ENCODE results near the gene ALMS1.
"Not testable (repeated sequence)": the region's sequence is repeated elsewhere in the genome, so short reads cannot be mapped to it uniquely, and the experiment has no call there.

The ALMS1 gene

GRCh38 chr2:73510470-73510869, 124.8 kb downstream of the ALMS1 start:
- not testable (repeated sequence) for H3K4me1 ChIP-seq (ENCODE audit: insufficient read depth, low read length); H3K9ac ChIP-seq (ENCODE audit: low read depth, low read length); H3K36me3 ChIP-seq (ENCODE audit: insufficient read depth, low read length); H3K9me3 ChIP-seq (ENCODE audit: control insufficient read depth, insufficient read depth, low read length)

- no peak overlapping the region for H3K9ac ChIP-seq (ENCODE audit: low read depth, low read length)
- no peaks in the 10 kb centered on the region for H3K9me3 ChIP-seq (ENCODE audit: control insufficient read depth, insufficient read depth, low read length)
These were observed 130.4 kb downstream of the ALMS1 start for GRCh38 chr2:73516033-73516432.

GRCh38 chr2:73528688-73529087, 143.1 kb downstream of the ALMS1 start:
- no peak overlapping the region for H3K9ac ChIP-seq (ENCODE audit: low read depth, low read length)
- H3K36me3 ChIP-seq (ENCODE audit: insufficient read depth, low read length): peaks cover 7% of the 10 kb centered on the region; the same call in 1 of the 2 replicates
- H3K4me1 ChIP-seq (ENCODE audit: insufficient read depth, low read length): no peaks in the 10 kb centered on the region
- H3K9me3 ChIP-seq (ENCODE audit: control insufficient read depth, insufficient read depth, low read length): peaks cover 12% of the 10 kb centered on the region

More at GRCh38 chr2:73516033-73516432, 130.4 kb downstream of the ALMS1 start:
- H3K36me3 ChIP-seq (ENCODE audit: insufficient read depth, low read length): peaks cover 5% of the 10 kb centered on the region; the same call in 1 of the 2 replicates
- H3K4me1 ChIP-seq (ENCODE audit: insufficient read depth, low read length): no peaks in the 10 kb centered on the region

- not testable (repeated sequence) for H3K9ac ChIP-seq (ENCODE audit: low read depth, low read length); H3K36me3 ChIP-seq (ENCODE audit: insufficient read depth, low read length); H3K9me3 ChIP-seq (ENCODE audit: control insufficient read depth, insufficient read depth, low read length); H3K4me1 ChIP-seq (ENCODE audit: insufficient read depth, low read length)
These were observed 145.1 kb downstream of the ALMS1 start for GRCh38 chr2:73530773-73531172.

GRCh38 chr2:73532381-73532780, 146.7 kb downstream of the ALMS1 start:
- Histone ChIP-seq H3K36me3 (ENCODE audit: insufficient read depth, low read length) (peaks cover 7% of the 10 kb centered on the region; the same call in 1 of the 2 replicates), H3K9ac (ENCODE audit: low read depth, low read length) (no peak overlapping the region), H3K4me1 (ENCODE audit: insufficient read depth, low read length) (no peaks in the 10 kb centered on the region), H3K9me3 (ENCODE audit: control insufficient read depth, insufficient read depth, low read length) (peaks cover 18% of the 10 kb centered on the region)

- Histone ChIP-seq H3K9me3 (ENCODE audit: control insufficient read depth, insufficient read depth, low read length) (peaks cover 22% of the 10 kb centered on the region), H3K36me3 (ENCODE audit: insufficient read depth, low read length) (peaks cover 7% of the 10 kb centered on the region; the same call in 1 of the 2 replicates)
These were observed 150.7 kb downstream of the ALMS1 start for GRCh38 chr2:73536133-73536840.

GRCh38 chr2:73560875-73561274, 175.2 kb downstream of the ALMS1 start:
- not testable (repeated sequence) for H3K9me3 ChIP-seq (ENCODE audit: control insufficient read depth, insufficient read depth, low read length); H3K9ac ChIP-seq (ENCODE audit: low read depth, low read length); H3K36me3 ChIP-seq (ENCODE audit: insufficient read depth, low read length); H3K4me1 ChIP-seq (ENCODE audit: insufficient read depth, low read length)

More at GRCh38 chr2:73536133-73536840, 150.7 kb downstream of the ALMS1 start:
- H3K4me1 ChIP-seq (ENCODE audit: insufficient read depth, low read length): no peaks in the 10 kb centered on the region
- no peak overlapping the region for H3K9ac ChIP-seq (ENCODE audit: low read depth, low read length)

GRCh38 chr2:73561422-73561821, 175.8 kb downstream of the ALMS1 start:
- no peaks in the 10 kb centered on the region; the same call in 1 of the 2 replicates for H3K36me3 ChIP-seq (ENCODE audit: insufficient read depth, low read length)
- H3K9ac ChIP-seq (ENCODE audit: low read depth, low read length): no peak overlapping the region
- no peaks in the 10 kb centered on the region for H3K9me3 ChIP-seq (ENCODE audit: control insufficient read depth, insufficient read depth, low read length)
- no peaks in the 10 kb centered on the region for H3K4me1 ChIP-seq (ENCODE audit: insufficient read depth, low read length)

- Histone ChIP-seq H3K9me3 (ENCODE audit: control insufficient read depth, insufficient read depth, low read length) (no peaks in the 10 kb centered on the region), H3K9ac (ENCODE audit: low read depth, low read length) (no peak overlapping the region), H3K36me3 (ENCODE audit: insufficient read depth, low read length) (no peaks in the 10 kb centered on the region; the same call in 1 of the 2 replicates), H3K4me1 (ENCODE audit: insufficient read depth, low read length) (no peaks in the 10 kb centered on the region)
These were observed 179.3 kb downstream of the ALMS1 start for GRCh38 chr2:73564986-73565385.

- Histone ChIP-seq H3K9me3 (ENCODE audit: control insufficient read depth, insufficient read depth, low read length) (no peaks in the 10 kb centered on the region), H3K36me3 (ENCODE audit: insufficient read depth, low read length) (no peaks in the 10 kb centered on the region; the same call in 1 of the 2 replicates), H3K4me1 (ENCODE audit: insufficient read depth, low read length) (no peaks in the 10 kb centered on the region), H3K9ac (ENCODE audit: low read depth, low read length) (no peak overlapping the region)
These were observed 180.7 kb downstream of the ALMS1 start for GRCh38 chr2:73566288-73566878.

- H3K9me3 ChIP-seq (ENCODE audit: control insufficient read depth, insufficient read depth, low read length): no peaks in the 10 kb centered on the region
- H3K36me3 ChIP-seq (ENCODE audit: insufficient read depth, low read length): no peaks in the 10 kb centered on the region
- H3K4me1 ChIP-seq (ENCODE audit: insufficient read depth, low read length): no peaks in the 10 kb centered on the region
- H3K9ac ChIP-seq (ENCODE audit: low read depth, low read length): no peak overlapping the region
These were observed 189.6 kb downstream of the ALMS1 start for GRCh38 chr2:73575261-73575660.

- no peaks in the 10 kb centered on the region for H3K4me1 ChIP-seq (ENCODE audit: insufficient read depth, low read length)
- H3K9me3 ChIP-seq (ENCODE audit: control insufficient read depth, insufficient read depth, low read length): no peaks in the 10 kb centered on the region
- no peak overlapping the region for H3K9ac ChIP-seq (ENCODE audit: low read depth, low read length)
- no peaks in the 10 kb centered on the region for H3K36me3 ChIP-seq (ENCODE audit: insufficient read depth, low read length)
These were observed 196.7 kb downstream of the ALMS1 start for GRCh38 chr2:73582364-73582763.

GRCh38 chr2:73588177-73588576, 202.5 kb downstream of the ALMS1 start:
- no peaks in the 10 kb centered on the region for H3K9me3 ChIP-seq (ENCODE audit: control insufficient read depth, insufficient read depth, low read length)
- H3K4me1 ChIP-seq (ENCODE audit: insufficient read depth, low read length): peaks cover 5% of the 10 kb centered on the region; the same call in 1 of the 2 replicates
- H3K36me3 ChIP-seq (ENCODE audit: insufficient read depth, low read length): no peaks in the 10 kb centered on the region
- no peak overlapping the region for H3K9ac ChIP-seq (ENCODE audit: low read depth, low read length)

- H3K9ac ChIP-seq (ENCODE audit: low read depth, low read length): no peak overlapping the region
- no peaks in the 10 kb centered on the region for H3K9me3 ChIP-seq (ENCODE audit: control insufficient read depth, insufficient read depth, low read length)
- no peaks in the 10 kb centered on the region for H3K4me1 ChIP-seq (ENCODE audit: insufficient read depth, low read length)
- no peaks in the 10 kb centered on the region for H3K36me3 ChIP-seq (ENCODE audit: insufficient read depth, low read length)
These were observed 208.0 kb downstream of the ALMS1 start for GRCh38 chr2:73593680-73594079.

GRCh38 chr2:73594251-73594650, 208.6 kb downstream of the ALMS1 start:
- Histone ChIP-seq H3K9ac (ENCODE audit: low read depth, low read length) (no peak overlapping the region), H3K36me3 (ENCODE audit: insufficient read depth, low read length) (no peaks in the 10 kb centered on the region), H3K9me3 (ENCODE audit: control insufficient read depth, insufficient read depth, low read length) (no peaks in the 10 kb centered on the region), H3K4me1 (ENCODE audit: insufficient read depth, low read length) (no peaks in the 10 kb centered on the region)
